DMS 273 (cell line): ENCODE data around the gene PADI3.

ENCODE experiments used
- DNase-seq: peaks from one replicate; lab custom pipeline; 2025; ENCODE audit not compliant: unreplicated experiment; lab: John Stamatoyannopoulos, UW

The PADI3 gene, protein sequence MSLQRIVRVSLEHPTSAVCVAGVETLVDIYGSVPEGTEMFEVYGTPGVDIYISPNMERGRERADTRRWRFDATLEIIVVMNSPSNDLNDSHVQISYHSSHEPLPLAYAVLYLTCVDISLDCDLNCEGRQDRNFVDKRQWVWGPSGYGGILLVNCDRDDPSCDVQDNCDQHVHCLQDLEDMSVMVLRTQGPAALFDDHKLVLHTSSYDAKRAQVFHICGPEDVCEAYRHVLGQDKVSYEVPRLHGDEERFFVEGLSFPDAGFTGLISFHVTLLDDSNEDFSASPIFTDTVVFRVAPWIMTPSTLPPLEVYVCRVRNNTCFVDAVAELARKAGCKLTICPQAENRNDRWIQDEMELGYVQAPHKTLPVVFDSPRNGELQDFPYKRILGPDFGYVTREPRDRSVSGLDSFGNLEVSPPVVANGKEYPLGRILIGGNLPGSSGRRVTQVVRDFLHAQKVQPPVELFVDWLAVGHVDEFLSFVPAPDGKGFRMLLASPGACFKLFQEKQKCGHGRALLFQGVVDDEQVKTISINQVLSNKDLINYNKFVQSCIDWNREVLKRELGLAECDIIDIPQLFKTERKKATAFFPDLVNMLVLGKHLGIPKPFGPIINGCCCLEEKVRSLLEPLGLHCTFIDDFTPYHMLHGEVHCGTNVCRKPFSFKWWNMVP

DNA sequence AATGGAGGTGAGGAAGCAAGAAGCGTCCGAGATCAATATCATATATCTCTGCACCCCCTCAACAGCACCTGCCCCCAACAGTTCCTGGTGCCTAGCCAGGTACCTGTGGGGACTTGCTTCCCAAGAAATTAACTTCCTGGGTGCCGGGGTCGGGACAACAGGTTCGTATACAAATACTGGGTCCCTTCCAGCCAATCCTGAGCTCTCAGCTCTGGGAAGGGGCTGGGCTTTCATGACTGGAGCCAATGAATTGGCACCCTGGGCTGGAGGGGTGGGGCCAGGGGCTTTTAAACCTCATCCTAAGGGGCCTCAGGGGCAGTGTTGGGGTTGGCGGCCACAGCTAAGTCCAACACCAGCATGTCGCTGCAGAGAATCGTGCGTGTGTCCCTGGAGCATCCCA, at the start of gene PADI3:
Gene PADI3, plus strand, starts transcription at position 318 of the 400 bp plus-strand sequence. Its CDS starts 40 bp downstream, at position 358.
- peak; percentile 26 for DNase-seq

DNA sequence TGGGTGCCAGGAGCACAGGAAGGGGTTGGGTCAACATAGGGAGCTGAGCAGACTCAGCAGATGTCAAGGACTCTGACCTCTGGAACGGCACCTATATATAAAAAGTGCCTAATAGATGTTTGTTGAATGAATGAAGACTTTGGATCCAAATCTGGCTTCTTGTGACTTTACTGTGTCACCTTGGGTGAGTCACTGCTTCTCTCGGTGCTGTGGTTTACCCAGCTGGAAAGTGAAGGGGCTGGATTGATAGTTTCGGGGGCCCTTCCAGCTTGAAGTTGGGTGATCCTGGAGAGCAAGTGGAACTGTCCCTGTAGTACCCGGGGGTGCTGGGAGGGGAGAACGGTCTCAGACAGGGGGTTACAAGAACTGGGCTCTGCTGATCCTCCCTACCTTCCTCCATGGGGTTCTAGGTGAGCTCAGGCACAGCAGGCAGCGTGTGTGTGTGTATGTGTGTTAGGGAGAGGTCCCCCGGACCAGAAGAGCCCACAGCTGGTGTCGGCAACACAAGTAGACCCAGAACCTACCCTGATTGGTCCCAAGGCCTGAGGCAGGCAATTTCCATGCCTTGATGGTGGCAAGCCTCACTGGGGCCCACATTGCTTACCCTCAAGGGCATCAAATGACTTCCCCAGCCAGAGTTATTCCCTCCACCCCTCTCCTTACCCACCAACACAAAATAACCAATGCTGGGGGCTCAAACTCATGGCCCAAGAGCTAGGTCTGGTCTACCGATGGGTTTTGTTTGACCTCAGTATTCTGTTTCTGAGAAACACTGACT, 49.4 kb upstream of the PADI3 start:
- DNase-seq: no peak

DNA sequence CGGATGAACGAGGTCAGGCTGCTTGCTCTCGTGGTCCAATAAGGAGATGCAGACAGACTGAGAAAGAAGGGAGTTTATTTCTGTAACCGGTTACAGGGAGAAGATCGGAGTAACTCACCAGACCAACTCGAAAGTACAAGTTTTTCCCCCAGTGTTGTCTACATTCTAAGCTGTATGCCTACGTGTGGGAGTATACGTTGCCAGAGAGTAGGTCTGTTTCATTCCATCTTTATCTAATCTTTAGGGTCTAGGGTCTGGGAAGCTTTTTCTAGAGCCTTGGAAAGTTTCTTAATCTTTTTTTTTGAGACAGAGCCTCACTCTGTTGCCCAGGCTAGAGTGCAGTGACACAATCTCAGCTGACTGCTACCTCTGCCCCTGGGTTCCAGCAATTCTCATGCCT, 48.7 kb upstream of the PADI3 start:
- no peak for DNase-seq

DNA sequence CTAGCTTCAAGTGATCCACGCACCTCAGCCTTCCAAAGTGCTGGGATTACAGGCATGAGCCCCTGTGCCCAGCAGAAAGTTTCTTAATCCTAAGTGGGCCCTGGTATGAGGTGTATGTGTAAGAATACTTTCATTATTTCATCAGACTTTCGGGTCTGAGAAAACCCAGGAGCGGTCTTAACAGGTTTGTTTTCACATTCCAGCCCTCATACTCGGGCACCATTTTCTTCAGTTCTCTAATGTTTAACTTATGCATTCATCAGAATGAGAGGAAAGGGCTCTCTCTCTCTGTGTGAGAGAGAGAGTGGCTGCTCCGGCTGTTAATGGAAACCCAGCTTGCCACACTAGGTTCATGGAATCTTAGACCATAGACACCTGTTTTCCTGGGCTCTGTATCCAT, 48.1 kb upstream of the PADI3 start:
- DNase-seq: no peak

DNA sequence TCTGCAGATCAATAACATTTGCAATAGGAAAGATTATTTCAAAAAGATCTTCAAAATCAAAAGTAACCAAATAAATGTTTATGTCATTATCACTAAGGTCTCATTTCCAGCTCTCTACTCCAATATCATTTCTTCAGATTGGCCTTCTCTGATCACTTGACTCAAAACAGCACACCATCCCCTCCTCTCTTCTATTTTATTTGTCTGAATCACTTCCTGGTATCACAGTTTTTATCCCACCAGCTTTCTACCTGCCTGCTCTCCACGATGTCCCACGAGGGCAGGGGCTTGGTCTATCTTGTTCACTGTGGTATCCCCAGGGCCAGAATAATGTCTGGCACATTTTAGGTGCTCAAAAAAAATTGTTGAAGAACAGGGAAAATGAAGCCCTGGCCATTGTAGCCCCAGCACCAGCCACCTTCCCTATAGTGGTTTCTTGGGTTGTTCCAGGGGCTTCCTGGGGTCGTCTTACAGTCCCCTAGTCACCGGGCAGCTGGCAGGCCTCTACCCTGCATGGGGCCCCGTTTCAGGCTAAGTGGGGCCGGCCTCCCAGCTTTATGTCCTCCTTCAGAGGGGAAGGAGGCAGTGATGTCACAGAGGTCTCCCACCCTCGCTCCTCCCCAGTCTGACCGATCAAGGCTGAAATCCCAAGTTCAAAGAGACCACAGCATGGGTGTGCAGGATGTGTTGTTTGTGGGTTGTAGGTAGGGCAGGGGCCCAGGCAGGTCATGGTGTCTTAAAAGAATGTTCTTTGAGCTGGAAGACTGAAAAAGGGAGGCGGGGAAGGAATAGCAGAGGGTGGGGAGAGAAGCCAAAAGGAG, 47.5 kb upstream of the PADI3 start:
- no peak for DNase-seq

DNA sequence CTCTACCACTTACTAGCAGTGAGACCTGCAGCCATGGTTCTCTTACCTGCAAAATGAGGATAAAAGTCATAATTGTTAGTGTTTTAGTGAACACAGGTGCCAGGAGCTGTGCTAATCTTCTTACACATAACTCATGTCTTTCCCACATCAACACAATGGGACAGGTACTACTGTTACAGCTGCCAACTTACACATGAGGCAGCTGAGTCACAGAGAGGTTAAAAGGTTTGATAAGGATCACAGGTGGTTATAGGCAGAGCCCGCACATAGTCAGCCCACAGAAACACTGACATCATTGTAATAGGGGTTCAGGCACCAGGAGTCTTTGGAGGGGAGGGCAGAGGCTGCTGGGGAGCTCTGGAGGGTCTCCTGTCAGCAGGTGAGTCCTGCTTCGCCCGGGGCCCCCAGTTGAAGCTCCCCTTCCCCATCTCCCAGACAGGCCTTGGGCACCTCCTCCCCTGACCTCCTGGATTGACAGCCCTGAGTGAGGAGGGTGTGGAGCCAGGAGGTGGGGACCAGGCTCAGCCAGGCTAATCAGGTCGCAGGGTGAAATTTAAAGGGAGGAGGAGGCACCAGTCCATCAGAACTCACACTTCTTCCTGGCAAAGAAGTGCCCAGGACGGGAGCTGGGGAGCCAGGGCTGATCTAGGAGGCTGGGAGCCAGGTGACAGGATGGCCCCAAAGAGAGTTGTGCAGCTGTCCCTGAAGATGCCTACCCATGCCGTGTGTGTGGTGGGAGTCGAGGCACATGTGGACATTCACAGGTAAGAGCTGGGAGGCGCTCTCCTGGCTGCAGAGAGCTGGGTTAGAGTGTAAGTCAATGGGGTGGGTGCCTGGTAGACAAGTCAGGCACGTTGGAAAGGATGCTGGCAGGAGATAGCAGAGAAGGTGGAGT, 44.1 kb upstream of the PADI3 start, which contains the start of gene PADI1:
Gene PADI1, plus strand, starts transcription at position 583 of the 895 bp plus-strand sequence. Its CDS starts 90 bp downstream, at position 673.
- DNase-seq: no peak

DNA sequence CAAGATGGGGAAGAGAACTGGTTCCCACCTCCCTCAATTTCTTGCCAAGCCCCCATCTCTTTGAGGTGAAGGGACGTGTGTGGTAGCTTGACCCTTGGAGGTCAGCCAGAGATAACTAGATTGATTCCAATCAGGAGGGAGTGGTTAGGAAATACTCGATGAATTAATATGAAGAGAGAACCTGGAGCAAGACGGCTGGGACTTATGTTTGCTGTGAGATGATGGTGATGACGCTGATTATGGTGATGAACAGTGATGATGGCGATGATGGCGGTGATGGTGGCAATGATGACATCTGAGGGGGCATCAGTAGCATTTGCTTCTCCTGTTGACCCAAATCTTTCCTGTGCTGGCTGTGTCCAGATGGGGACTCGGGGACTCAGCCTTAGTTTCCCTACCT, 43.2 kb upstream of the PADI3 start:
- DNase-seq: no peak

DNA sequence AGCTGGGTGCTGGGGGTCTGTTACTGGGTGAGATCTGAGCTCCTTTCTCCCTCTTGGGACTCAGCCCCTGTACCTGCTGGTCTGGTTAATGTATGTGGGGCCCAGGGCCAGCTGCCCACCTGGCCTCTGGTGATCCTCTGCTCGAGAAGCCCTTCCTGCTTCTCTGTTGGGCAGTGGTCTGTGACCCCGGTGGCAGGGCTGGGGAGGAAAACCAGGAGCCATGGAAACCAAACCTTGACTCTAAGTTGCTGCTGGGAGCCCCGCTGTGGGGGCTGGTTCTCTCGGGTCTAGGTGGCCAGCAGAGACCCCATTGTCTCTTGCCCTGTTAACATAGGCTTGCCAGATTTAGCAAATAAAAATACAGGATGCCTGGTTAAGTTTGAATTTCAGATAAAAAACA, 42.7 kb upstream of the PADI3 start:
- DNase-seq: no peak

DNA sequence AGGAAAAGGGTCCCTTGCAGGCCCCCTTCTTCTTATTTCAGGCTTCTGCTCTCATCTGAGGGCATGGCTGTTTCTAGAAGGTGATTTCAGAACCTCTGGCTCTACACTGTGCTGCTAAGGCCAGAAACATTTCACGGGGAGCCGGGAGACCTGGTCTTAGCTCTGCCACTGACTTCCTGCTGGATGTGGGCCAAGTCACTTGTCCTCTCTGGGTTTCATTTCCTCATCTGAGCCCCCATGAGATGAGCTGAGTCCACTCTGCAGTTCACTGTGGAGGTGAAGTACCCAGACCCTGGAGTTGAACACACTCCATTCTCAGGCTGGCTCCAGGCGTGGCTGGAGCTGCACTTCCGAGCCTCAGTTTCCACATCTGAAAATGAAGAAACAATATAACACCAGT, 41.9 kb upstream of the PADI3 start:
- no peak for DNase-seq

DNA sequence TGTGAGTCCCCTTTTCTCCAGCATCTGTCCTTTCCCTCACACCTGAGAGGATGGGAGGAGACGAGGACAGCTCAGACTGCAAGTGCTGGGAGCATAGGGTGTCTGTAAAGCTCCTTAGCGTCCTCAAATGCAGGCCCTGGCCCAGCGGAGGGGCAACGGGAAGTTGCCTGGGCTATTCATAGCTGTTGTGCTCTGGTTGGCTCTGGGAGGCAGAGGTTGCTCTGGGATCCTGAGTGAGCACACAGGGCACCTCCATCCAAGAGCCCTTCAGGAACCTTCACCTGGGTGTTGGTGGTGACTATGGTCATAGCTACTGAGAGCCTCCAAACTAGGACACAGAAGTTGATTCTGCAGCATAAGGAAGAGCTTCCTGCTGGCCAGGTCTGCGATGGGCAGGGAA, 41.4 kb upstream of the PADI3 start:
- no peak for DNase-seq

DNA sequence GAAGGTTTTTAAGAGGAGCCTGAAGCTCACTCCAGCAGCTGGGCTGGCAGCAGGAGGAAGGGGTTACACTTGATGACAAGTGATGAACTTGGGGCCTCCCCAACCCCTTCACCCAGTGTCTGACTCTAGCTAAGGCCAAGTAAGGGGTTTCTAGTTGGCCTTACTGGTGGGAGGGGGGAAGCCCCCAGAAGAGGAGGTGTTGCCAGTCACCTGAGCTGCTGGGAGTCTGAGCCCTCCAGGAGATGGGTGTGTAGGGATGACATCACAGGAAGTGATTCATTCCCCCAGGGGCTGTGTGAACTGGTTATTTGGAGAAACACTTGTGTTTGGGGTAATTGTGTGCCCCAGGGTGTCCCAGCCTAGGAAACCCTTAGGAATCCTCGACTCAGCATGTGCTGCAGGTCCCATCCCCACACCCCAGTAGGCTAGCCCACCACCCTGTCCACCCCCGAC, 40.9 kb upstream of the PADI3 start:
- DNase-seq: peak; percentile 24

DNA sequence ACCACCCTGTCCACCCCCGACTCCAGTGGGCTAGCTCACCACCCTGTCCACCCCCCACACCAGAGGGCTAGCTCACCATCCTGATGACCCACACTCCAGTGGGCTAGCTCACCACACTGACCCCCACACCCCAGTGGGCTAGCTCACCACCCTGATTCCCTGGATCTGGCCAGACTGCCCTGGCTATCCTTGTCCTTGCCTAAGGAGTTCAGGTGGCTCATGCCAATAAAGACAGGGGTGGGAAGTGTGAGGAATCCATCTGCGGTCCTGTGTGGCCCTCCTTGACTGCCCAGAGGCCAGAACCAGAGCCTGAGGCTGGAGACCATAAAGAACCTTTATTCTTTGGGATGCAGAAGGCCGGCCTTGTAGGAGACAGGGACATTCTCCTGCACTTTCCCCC, 40.4 kb upstream of the PADI3 start:
- no peak for DNase-seq

DNA sequence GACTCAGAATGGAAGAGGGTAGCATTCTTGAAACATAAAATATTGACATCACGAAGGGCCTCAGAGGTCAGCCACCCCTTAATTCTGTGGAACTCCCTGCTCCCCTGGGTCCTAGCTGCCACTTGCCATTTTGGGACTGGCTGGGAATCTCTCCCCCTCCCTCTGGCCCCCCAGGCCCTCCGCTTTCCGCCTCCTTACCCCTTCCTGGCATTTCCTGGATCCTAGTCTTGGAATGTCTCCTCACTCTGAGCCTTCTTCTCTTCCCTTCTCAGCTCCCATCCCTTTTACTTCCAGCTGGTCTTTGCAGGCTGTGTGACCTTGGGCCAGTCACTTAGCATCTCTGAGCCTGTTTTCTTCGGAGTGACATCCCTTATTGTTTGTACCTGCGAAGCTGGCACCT, 39.5 kb upstream of the PADI3 start:
- no peak for DNase-seq

DNA sequence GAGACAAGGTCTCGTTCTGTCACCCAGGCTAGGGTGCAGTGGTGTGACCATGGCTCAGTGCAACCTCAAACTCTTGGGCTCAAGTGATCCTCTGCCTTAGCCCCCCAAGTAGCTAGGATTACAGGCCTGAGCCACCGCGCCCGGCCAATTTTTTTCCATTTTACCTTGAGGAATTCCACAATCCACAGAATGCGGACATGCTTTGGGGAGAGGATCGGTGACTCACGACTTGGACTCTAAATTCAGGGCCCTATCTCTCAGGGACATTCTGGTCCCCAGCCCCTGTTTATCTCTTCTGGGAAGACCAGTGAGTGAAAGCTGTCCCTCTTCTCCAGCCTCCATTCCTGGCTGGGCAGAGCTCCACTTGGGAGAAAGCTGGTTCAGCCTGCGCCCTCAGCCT, 38.7 kb upstream of the PADI3 start:
- DNase-seq: no peak

DNA sequence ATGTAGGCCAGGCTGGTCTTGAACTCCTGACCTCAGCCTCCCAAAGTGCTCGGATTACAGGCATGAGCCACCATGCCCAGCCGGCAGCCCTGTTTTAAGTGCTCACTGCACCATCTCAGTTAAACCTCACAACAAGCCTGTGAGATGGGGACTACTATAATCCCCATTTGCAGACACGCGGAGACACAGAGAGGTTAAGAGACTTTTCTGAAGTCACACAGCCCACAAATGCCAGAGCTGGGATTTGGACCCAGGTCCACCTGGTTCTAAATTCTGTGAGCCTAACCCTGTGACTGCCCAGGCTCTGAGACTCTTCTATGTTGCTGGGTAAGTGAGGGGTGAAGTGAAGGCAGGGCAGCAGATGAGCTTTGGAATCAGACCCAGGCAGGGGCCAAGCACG, 37.5 kb upstream of the PADI3 start:
- no peak for DNase-seq

DNA sequence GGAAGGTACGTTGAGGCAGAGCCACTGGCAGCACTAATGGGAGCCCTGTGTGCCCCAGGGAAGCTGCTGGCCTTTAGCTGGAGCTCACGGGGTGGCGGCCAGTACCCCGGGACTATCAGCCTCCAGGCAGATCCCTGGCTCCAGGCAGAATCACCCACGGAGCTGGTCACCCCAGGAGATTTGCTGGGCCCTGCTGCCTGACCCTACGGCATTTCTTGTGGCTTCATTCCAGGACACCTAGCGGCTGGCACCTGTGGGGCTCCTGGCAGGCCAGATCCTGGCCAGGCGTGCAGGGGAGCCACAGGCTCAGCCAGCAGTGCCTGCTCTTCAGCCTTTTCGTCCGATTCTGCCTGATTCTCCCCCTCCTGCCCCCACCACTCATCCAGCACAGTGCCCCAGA, 36.9 kb upstream of the PADI3 start:
- no peak for DNase-seq

DNA sequence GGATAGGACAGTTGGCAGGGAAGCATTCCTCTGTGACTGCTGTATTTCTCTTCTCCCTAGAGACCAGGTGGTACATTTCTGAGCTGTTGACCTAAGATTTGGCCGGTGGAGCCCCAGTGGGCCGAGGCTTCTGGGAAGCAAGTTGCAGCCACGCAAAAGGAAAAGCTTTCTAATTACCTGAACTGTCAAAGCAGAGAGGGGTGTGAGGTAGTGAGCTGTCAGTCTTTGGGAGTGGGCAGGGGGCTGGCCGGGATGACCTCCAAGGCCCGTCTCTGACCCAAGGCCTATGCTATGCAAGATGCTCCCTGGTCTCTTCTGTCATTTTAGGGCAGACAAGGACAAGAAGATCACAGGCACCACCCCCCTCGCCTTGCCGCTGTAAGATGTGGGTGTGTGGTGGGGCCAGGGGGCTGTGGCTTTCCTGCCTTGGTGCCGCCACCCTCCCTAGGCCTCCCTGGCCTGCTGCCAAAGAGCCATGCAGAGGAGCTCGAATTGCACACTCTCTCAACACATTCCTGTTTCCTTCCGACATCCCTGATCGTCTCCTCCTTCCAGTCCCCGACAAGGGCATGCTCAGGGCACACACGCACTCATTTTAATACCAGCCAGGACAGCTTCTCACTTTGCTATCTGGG, 36.3 kb upstream of the PADI3 start:
- DNase-seq: peak; percentile 68

DNA sequence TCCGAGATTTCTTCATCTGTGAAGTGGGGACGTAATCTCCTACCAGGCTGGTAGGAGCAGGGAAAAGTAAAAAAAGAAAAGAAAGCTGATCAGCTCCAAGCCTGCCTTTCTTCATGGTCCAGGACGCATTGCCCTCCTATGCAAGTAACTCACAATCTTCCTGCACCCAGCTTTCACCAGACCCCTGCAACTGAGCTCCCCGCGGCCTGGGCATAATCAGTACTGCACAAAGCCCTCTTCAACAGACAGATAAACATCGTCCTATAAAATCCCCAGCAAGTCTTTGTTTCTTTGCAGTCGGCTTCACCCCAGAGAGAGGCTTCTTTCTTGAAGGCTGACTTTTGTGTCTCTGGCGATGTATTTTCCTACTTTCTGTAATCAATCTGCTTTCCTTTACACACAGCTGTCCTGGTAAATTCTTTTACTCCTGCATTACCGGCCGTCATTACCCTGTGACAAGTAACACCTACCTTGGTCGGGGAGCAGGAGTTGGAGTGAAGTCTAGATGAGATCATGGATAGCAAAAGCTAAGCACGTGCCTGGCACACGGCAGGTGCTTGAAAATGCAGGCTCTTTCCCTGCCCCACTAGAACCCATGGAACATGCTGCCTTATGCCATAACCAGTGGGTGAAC, 35.6 kb upstream of the PADI3 start:
- no peak for DNase-seq

DNA sequence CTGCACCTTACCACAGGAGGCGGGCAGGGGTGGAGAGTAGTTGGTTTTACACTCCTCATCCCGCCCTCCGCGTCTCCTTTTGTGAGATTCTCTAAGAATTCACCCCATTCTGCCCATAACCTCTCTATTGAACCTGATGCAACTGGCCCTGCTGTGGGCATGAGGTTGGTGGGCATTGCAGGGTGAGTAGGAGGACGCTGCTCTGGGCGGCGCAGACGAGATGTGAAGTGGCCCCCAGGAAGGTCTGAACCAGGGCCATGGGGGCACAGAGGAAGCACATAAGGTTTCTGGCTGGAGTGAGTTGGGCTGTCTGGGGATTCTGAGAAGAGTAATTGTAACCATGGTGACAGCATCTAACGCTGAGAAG, 35.1 kb upstream of the PADI3 start:
- no peak for DNase-seq
